Smooth muscle cell (in vitro differentiated cells): ENCODE measurements around the gene AUTS2. TPM values are rescaled to one million over a fixed set of nuclear protein-coding genes. Genes with fewer than 3 reads are reported as not detected.

Experiments
- DNase-seq: peaks from one replicate; lab custom pipeline; 2025; ENCODE audit not compliant: unreplicated experiment; lab: John Stamatoyannopoulos, UW
- H2AFZ ChIP-seq: fragments of 200-600 bp; sonication (generic); 2 replicates; pipeline ENCODE4 v1.6.0; 2016; ENCODE audit warnings: antibody characterized with exemption, low read depth, mild to moderate bottlenecking
- H3F3A ChIP-seq: fragments of 200-600 bp; sonication (generic); 2 replicates; pipeline ENCODE4 v1.6.0; 2017; ENCODE audit warnings: antibody characterized with exemption, low read depth
- H3K27ac ChIP-seq: fragments of 200-600 bp; sonication (generic); 2 replicates; pipeline ENCODE4 v1.5.1; 2016; ENCODE audit warnings: low read depth, mild to moderate bottlenecking
- H3K27me3 ChIP-seq: fragments of 200-600 bp; sonication (generic); 2 replicates; pipeline ENCODE4 v1.6.1; 2016; ENCODE audit warnings: low read depth, mild to moderate bottlenecking
- H3K36me3 ChIP-seq: fragments of 200-600 bp; sonication (generic); 2 replicates; pipeline ENCODE4 v1.5.1; 2016; ENCODE audit warnings: low read depth
- H3K4me1 ChIP-seq: fragments of 200-600 bp; sonication (generic); 2 replicates; pipeline ENCODE4 v1.5.1; 2016; ENCODE audit warnings: low read depth
- H3K4me2 ChIP-seq: fragments of 200-600 bp; sonication (generic); 2 replicates; pipeline ENCODE4 v1.6.0; 2016; ENCODE audit warnings: mild to moderate bottlenecking
- H3K4me3 ChIP-seq: fragments of 200-600 bp; sonication (generic); 2 replicates; pipeline ENCODE4 v1.5.1; 2016; ENCODE audit warnings: mild to moderate bottlenecking
- H3K79me2 ChIP-seq: fragments of 200-600 bp; sonication (generic); 2 replicates; pipeline ENCODE4 v1.6.0; 2016; ENCODE audit warnings: low read depth, mild to moderate bottlenecking
- H3K9ac ChIP-seq: fragments of 200-600 bp; sonication (generic); 2 replicates; pipeline ENCODE4 v1.6.0; 2016; ENCODE audit warnings: low read depth
- H3K9me3 ChIP-seq: fragments of 200-600 bp; sonication (generic); replicated peaks from 2 replicates; pipeline ENCODE4 v1.5.1; 2016; ENCODE audit warnings: low read depth
- H4K20me1 ChIP-seq: fragments of 200-600 bp; sonication (generic); 2 replicates; pipeline ENCODE4 v1.6.0; 2016; ENCODE audit warnings: low read depth
- WGBS: methylation state at CpG from one replicate; pipeline ENCODE4 v1.1.7; 2016; ENCODE audit warnings: low lambda C conversion rate; 5-methylcytosine and 5-hydroxymethylcytosine counted together
- polyA plus RNA-seq: library from polyadenylated mRNA; unstranded; fragments of >200 nt; fragmentation: Nextera tagmentation; extraction: Ambion mirVana; gene quantifications from 2 replicates; pipeline ENCODE4 v1.2.1, GENCODE V29; 2016
- total RNA-seq: library from RNA; depleted of rRNA; stranded (reverse); fragments of >200 nt; gene quantifications from 2 replicates; pipeline ENCODE4 v1.2.3, GENCODE V29; 2014
- TF ChIP-seq, protein P1 (sequence below): fragments of 200-600 bp; sonication (generic); IDR thresholded peaks from 2 replicates; pipeline ENCODE4 v1.5.1; 2017; ENCODE audit warnings: borderline replicate concordance, mild to moderate bottlenecking, antibody characterized with exemption; ENCODE audit not compliant: insufficient read depth, poor library complexity, severe bottlenecking

Gene AUTS2
- total and polyA plus RNA-seq, 2 experiments from 2014 or later, result 6.5 to 8.6 TPM

DNA sequence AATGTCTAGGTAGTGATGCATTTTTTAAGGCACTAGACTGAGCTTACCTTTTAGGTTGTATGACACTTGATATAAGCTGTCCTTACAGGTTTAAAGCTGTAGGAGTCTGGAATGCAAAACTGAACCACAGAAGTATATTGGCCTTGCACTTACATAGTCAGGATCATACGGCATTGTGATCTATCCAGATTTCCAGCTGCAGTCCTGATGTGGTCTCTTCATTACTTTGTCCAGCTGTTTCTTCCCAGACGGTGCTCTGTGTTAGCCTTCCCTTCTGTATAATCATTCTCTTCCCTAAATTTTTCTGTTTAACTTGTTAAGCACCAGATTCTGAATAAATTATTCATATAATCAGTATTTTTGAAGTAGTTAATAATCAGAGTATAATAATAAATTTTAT lies 67.1 kb downstream of the AUTS2 start:
- no peak for DNase-seq
- Histone ChIP-seq H3K4me2 (no peak overlapping the region), H3K79me2 (no peaks in the 10 kb centered on the region), H3K4me3 (no peak overlapping the region), H3K4me1 (peaks cover under 1% of the 10 kb centered on the region), H3K36me3 (no peaks in the 10 kb centered on the region), H3K9me3 (no peaks in the 10 kb centered on the region), H3K27me3 (no peaks in the 10 kb centered on the region), H2AFZ (no peak overlapping the region), H3K9ac (no peak overlapping the region), H3F3A (no peaks in the 10 kb centered on the region), H3K27ac (no peak overlapping the region), H4K20me1 (peaks cover 34% of the 10 kb centered on the region)
- 88% methylated on average over 2 of the region's 2 CpGs for WGBS
- TF ChIP-seq, protein P1, sequence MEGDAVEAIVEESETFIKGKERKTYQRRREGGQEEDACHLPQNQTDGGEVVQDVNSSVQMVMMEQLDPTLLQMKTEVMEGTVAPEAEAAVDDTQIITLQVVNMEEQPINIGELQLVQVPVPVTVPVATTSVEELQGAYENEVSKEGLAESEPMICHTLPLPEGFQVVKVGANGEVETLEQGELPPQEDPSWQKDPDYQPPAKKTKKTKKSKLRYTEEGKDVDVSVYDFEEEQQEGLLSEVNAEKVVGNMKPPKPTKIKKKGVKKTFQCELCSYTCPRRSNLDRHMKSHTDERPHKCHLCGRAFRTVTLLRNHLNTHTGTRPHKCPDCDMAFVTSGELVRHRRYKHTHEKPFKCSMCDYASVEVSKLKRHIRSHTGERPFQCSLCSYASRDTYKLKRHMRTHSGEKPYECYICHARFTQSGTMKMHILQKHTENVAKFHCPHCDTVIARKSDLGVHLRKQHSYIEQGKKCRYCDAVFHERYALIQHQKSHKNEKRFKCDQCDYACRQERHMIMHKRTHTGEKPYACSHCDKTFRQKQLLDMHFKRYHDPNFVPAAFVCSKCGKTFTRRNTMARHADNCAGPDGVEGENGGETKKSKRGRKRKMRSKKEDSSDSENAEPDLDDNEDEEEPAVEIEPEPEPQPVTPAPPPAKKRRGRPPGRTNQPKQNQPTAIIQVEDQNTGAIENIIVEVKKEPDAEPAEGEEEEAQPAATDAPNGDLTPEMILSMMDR, result no peak

DNA sequence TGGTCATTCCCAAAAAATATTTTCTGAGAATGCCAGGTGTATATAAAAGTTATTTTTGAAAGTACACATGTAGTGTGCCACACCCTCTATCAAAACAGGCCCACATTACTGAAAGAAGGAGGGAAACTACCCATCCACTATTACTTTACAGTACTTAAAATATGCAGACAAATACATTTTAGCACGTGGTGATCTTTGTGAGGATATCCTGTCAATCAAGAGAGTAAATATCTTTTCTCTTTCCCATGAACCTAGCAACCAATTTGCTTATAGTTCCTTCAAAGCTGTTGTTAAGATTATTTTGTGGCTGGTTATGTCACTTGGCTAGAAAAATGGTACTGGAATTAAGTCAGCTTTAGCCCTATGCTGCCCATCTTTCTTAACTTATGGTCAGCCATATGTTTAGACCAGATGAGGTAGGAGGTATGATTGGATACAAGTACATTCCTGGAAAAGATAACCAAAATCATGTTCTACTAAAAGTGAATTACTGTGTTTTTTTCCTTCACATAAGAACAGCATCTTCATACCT lies 70.1 kb downstream of the AUTS2 start:
- Histone ChIP-seq H3K4me1 (no peaks in the 10 kb centered on the region), H3K9me3 (no peaks in the 10 kb centered on the region), H4K20me1 (peaks cover 10% of the 10 kb centered on the region), H3K36me3 (no peaks in the 10 kb centered on the region), H3K9ac (no peak overlapping the region), H3F3A (no peaks in the 10 kb centered on the region), H3K4me3 (no peak overlapping the region), H3K79me2 (no peaks in the 10 kb centered on the region), H3K4me2 (no peak overlapping the region), H3K27me3 (no peaks in the 10 kb centered on the region), H2AFZ (no peak overlapping the region), H3K27ac (no peak overlapping the region)
- TF ChIP-seq, protein P1, result no peak
- DNase-seq, result no peak
- 69% methylated on average over 1 of the region's 1 CpG for WGBS

GRCh38 chr7:69670701-69671100 lies 72.4 kb downstream of the AUTS2 start:
- Histone ChIP-seq H2AFZ (no peak overlapping the region), H3K9ac (no peak overlapping the region), H3K27ac (no peak overlapping the region), H3K36me3 (no peaks in the 10 kb centered on the region), H3K27me3 (no peaks in the 10 kb centered on the region), H3F3A (no peaks in the 10 kb centered on the region), H3K79me2 (no peaks in the 10 kb centered on the region), H3K4me1 (no peaks in the 10 kb centered on the region), H3K9me3 (no peaks in the 10 kb centered on the region), H4K20me1 (peaks cover 2% of the 10 kb centered on the region), H3K4me3 (no peak overlapping the region), H3K4me2 (no peak overlapping the region)
- 77% methylated on average over 4 of the region's 4 CpGs for WGBS
- TF ChIP-seq, protein P1, result no peak
- no peak for DNase-seq

DNA sequence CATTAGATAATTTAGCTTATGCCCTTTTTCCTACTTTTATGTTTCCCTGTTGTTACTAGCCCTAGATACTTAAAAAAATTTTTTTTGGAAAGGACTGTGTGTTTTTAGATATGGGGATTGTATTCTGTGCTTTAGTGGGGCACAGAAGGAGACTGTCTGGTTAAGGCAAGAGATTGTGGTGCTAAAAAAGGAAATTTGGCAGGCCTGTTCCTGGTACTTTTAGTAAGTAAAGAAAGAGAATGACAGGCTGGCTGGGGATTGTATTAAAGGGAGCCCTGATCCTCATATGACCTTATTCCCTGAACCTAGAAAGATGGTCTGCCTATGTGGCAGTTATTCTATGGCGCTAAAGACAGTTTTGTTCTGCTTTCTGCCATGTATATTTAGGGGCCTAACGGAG lies 74.8 kb downstream of the AUTS2 start:
- Histone ChIP-seq H3K9me3 (no peaks in the 10 kb centered on the region), H3K36me3 (no peaks in the 10 kb centered on the region), H3K4me1 (no peaks in the 10 kb centered on the region), H3K4me2 (no peak overlapping the region), H3K27me3 (no peaks in the 10 kb centered on the region), H3K79me2 (no peaks in the 10 kb centered on the region), H3K27ac (no peak overlapping the region), H3K4me3 (no peak overlapping the region), H4K20me1 (peaks cover 9% of the 10 kb centered on the region), H3F3A (no peaks in the 10 kb centered on the region), H3K9ac (no peak overlapping the region), H2AFZ (no peak overlapping the region)
- TF ChIP-seq, protein P1, result no peak
- DNase-seq, result no peak
- WGBS, result 98% methylated on average over 2 of the region's 2 CpGs
